ENCODE data around the gene CRY2.
A peak's percentile ranks its signal among the peaks of the same experiment; 100 is the strongest.
"Not testable (repeated sequence)": the region's sequence is repeated elsewhere in the genome, so short reads cannot be mapped to it uniquely, and the experiment has no call there.

Gene CRY2

DNA sequence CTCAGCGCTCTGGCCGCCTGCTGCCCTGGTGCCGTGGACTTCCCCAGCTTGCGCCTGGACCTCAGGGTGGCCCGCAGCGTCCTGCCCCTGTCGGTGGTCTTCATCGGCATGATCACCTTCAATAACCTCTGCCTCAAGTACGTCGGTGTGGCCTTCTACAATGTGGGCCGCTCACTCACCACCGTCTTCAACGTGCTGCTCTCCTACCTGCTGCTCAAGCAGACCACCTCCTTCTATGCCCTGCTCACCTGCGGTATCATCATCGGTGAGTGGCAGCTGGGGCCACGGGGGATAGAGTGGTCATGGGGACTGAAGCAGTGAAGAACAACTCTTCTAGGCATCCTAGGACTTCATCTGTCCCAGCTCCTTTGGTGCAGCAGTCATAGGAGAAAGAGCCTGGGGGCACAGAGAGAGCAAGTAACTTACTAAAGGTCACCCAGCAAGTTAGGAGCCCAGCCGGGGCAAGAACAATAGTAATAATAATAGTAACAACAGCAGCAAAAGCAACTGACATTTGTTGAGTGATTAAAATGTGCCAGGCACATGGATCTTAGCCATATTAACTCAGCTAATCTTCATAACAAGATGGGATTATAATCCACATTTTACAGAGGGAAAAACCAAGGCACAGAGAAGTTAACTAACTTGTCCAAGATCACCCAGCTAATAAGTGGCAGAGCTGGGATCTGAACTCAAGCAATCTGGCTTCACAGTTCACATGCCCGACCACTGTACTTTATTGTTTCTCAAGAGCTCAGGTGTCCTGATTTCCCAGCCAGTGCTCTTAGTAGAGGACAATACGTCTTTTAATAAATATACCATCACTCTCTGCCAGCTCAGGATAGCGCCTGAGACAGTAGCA, 41.0 kb upstream of the CRY2 start:
- Histone ChIP-seq H3K36me3 (ENCODE audit: control insufficient read depth, insufficient read depth, low read length, severe bottlenecking) (peaks cover 15% of the 10 kb centered on the region), H3K4me1 (ENCODE audit: control insufficient read depth, insufficient read depth, low read length) (peaks cover 37% of the 10 kb centered on the region), H3K4me3 (ENCODE audit: low read length) (peak overlapping the region; percentile 97), H3K27me3 (replicated peaks; ENCODE audit: control insufficient read depth, insufficient read depth, low read length) (no peaks in the 10 kb centered on the region), H3K9ac (ENCODE audit: low read length) (peak overlapping the region; percentile 96), H3K9me3 (ENCODE audit: control insufficient read depth, low read length) (no peaks in the 10 kb centered on the region)
- DNase-seq (ENCODE audit: low read depth), result no peak

DNA sequence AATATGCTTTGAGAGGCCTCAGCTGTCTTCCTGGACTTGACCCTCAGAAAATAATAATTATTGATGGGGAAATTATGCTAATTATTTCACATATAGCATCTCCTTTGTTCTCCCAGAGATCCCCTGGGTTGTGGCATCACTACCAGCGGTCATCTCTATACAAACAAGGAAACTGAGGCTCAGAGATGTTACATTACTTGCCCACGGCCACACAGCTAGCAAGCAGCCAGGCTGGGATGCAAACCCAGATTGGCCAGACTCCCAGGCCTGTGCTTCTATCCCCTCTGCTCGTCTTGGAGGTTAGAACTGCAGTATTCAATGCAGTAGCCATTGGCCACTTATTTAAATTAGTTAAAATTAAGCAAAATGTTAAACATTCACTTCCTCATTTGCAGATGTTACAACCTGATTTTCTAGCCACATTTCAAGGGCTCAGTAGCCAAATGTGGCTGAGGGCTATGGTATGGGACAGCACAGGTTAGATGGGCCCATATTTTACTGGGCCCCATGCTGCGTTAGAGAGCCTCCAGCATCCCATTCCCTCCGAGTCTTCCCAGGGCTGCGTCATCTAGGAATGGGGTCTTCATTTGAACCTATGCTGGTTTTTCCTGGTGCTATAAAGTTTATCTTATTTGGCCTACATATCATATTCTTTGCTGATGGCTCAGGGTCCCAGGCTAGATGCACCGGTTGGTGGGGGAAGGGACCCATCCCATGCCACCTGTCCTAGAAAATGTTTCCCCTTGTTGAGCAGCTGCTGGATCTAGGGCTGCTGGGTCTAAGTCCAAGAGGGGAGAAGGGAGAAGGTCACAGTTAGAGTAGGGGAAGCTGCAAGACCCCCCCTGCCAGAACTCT, 40.1 kb upstream of the CRY2 start:
- H3K4me3 ChIP-seq (ENCODE audit: low read length), result peak overlapping the region; percentile 97
- H3K27me3 ChIP-seq (replicated peaks; ENCODE audit: control insufficient read depth, insufficient read depth, low read length), result no peaks in the 10 kb centered on the region
- peaks cover 37% of the 10 kb centered on the region for H3K4me1 ChIP-seq (ENCODE audit: control insufficient read depth, insufficient read depth, low read length)
- no peaks in the 10 kb centered on the region for H3K9me3 ChIP-seq (ENCODE audit: control insufficient read depth, low read length)
- peak overlapping the region; percentile 96 for H3K9ac ChIP-seq (ENCODE audit: low read length)
- H3K36me3 ChIP-seq (ENCODE audit: control insufficient read depth, insufficient read depth, low read length, severe bottlenecking), result peaks cover 23% of the 10 kb centered on the region
- DNase-seq (ENCODE audit: low read depth), result no peak

- DNase-seq (ENCODE audit: low read depth), result no peak
- Histone ChIP-seq H3K36me3 (ENCODE audit: control insufficient read depth, insufficient read depth, low read length, severe bottlenecking) (peaks cover 28% of the 10 kb centered on the region), H3K9me3 (ENCODE audit: control insufficient read depth, low read length) (no peaks in the 10 kb centered on the region), H3K9ac (ENCODE audit: low read length) (peak overlapping the region; percentile 96), H3K4me1 (ENCODE audit: control insufficient read depth, insufficient read depth, low read length) (peaks cover 37% of the 10 kb centered on the region), H3K27me3 (replicated peaks; ENCODE audit: control insufficient read depth, insufficient read depth, low read length) (no peaks in the 10 kb centered on the region), H3K4me3 (ENCODE audit: low read length) (peak overlapping the region; percentile 97)
These were observed 39.5 kb upstream of the CRY2 start for GRCh38 chr11:45807792-45808238.

DNA sequence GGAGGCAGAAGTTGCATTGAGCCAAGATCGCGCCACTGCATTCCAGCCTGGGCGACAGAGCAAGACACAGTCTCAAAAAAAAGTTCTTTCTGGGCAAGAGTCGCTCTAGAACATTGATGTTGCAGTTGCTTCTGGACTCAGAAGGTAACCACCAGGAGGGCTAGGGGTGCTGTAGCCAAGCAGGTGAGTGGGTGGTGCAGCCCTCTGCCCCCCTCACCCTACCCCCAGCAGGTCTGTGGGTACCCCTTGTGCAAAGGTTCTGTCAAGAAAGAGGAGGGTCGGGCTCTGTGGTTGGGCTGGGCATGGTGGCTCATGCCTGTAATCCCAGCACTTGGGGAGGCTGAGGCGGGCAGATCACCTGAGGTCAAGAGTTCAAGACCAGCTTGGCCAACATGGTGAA, 38.8 kb upstream of the CRY2 start:
- not testable (repeated sequence) for H3K9me3 ChIP-seq (ENCODE audit: control insufficient read depth, low read length); H3K27me3 ChIP-seq (replicated peaks; ENCODE audit: control insufficient read depth, insufficient read depth, low read length); H3K9ac ChIP-seq (ENCODE audit: low read length); DNase-seq (ENCODE audit: low read depth); H3K4me3 ChIP-seq (ENCODE audit: low read length)
- Histone ChIP-seq H3K4me1 (ENCODE audit: control insufficient read depth, insufficient read depth, low read length) (peaks cover 37% of the 10 kb centered on the region), H3K36me3 (ENCODE audit: control insufficient read depth, insufficient read depth, low read length, severe bottlenecking) (peaks cover 28% of the 10 kb centered on the region)

GRCh38 chr11:45809456-45810395, 37.5 kb upstream of the CRY2 start:
- Histone ChIP-seq H3K4me1 (ENCODE audit: control insufficient read depth, insufficient read depth, low read length) (peaks cover 37% of the 10 kb centered on the region), H3K4me3 (ENCODE audit: low read length) (no peak overlapping the region)
- DNase-seq (ENCODE audit: low read depth), result no peak

DNA sequence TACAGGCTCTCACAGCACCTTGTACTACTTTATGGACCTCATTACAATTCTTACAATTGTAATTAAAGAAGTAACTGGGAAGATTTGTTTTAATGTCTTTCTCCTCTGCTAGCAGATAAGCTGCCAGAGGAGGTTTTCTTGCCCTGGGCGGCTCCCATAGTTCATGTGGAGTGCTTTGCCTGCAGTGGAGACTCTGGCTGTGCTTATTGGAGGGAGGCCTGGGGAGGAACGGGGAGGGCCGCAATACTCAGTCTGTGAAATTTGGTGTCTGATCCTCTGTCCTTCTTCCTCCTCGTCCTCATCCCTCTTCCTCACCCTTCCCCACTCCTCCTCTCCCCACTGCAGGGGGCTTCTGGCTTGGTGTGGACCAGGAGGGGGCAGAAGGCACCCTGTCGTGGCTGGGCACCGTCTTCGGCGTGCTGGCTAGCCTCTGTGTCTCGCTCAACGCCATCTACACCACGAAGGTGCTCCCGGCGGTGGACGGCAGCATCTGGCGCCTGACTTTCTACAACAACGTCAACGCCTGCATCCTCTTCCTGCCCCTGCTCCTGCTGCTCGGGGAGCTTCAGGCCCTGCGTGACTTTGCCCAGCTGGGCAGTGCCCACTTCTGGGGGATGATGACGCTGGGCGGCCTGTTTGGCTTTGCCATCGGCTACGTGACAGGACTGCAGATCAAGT, 36.7 kb upstream of the CRY2 start:
- Histone ChIP-seq H3K9me3 (ENCODE audit: control insufficient read depth, low read length) (no peaks in the 10 kb centered on the region), H3K4me3 (ENCODE audit: low read length) (no peak overlapping the region), H3K36me3 (ENCODE audit: control insufficient read depth, insufficient read depth, low read length, severe bottlenecking) (peaks cover 28% of the 10 kb centered on the region), H3K27me3 (replicated peaks; ENCODE audit: control insufficient read depth, insufficient read depth, low read length) (no peaks in the 10 kb centered on the region), H3K4me1 (ENCODE audit: control insufficient read depth, insufficient read depth, low read length) (peaks cover 34% of the 10 kb centered on the region), H3K9ac (ENCODE audit: low read length) (no peak overlapping the region)
- no peak for DNase-seq (ENCODE audit: low read depth)

More at GRCh38 chr11:45809456-45810395, 37.5 kb upstream of the CRY2 start:
- peaks cover 28% of the 10 kb centered on the region for H3K36me3 ChIP-seq (ENCODE audit: control insufficient read depth, insufficient read depth, low read length, severe bottlenecking)
- H3K9me3 ChIP-seq (ENCODE audit: control insufficient read depth, low read length), result no peaks in the 10 kb centered on the region
- no peaks in the 10 kb centered on the region for H3K27me3 ChIP-seq (replicated peaks; ENCODE audit: control insufficient read depth, insufficient read depth, low read length)
- no peak overlapping the region for H3K9ac ChIP-seq (ENCODE audit: low read length)

DNA sequence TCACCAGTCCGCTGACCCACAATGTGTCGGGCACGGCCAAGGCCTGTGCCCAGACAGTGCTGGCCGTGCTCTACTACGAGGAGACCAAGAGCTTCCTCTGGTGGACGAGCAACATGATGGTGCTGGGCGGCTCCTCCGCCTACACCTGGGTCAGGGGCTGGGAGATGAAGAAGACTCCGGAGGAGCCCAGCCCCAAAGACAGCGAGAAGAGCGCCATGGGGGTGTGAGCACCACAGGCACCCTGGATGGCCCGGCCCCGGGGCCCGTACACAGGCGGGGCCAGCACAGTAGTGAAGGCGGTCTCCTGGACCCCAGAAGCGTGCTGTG, 36.2 kb upstream of the CRY2 start:
- H3K27me3 ChIP-seq (replicated peaks; ENCODE audit: control insufficient read depth, insufficient read depth, low read length), result no peaks in the 10 kb centered on the region
- no peak overlapping the region for H3K9ac ChIP-seq (ENCODE audit: low read length)
- peaks cover 29% of the 10 kb centered on the region for H3K4me1 ChIP-seq (ENCODE audit: control insufficient read depth, insufficient read depth, low read length)
- peaks cover 28% of the 10 kb centered on the region for H3K36me3 ChIP-seq (ENCODE audit: control insufficient read depth, insufficient read depth, low read length, severe bottlenecking)
- no peak overlapping the region for H3K4me3 ChIP-seq (ENCODE audit: low read length)
- no peak for DNase-seq (ENCODE audit: low read depth)
- no peaks in the 10 kb centered on the region for H3K9me3 ChIP-seq (ENCODE audit: control insufficient read depth, low read length)

- peaks cover 28% of the 10 kb centered on the region for H3K36me3 ChIP-seq (ENCODE audit: control insufficient read depth, insufficient read depth, low read length, severe bottlenecking)
- H3K27me3 ChIP-seq (replicated peaks; ENCODE audit: control insufficient read depth, insufficient read depth, low read length), result no peaks in the 10 kb centered on the region
- no peaks in the 10 kb centered on the region for H3K9me3 ChIP-seq (ENCODE audit: control insufficient read depth, low read length)
- H3K9ac ChIP-seq (ENCODE audit: low read length), result no peak overlapping the region
- no peak for DNase-seq (ENCODE audit: low read depth)
- H3K4me3 ChIP-seq (ENCODE audit: low read length), result no peak overlapping the region
- peaks cover 22% of the 10 kb centered on the region for H3K4me1 ChIP-seq (ENCODE audit: control insufficient read depth, insufficient read depth, low read length)
These were observed 35.5 kb upstream of the CRY2 start for GRCh38 chr11:45811571-45812290.

- Histone ChIP-seq H3K27me3 (replicated peaks; ENCODE audit: control insufficient read depth, insufficient read depth, low read length) (no peaks in the 10 kb centered on the region), H3K9ac (ENCODE audit: low read length) (no peak overlapping the region), H3K9me3 (ENCODE audit: control insufficient read depth, low read length) (no peaks in the 10 kb centered on the region), H3K4me1 (ENCODE audit: control insufficient read depth, insufficient read depth, low read length) (peaks cover 11% of the 10 kb centered on the region), H3K36me3 (ENCODE audit: control insufficient read depth, insufficient read depth, low read length, severe bottlenecking) (peaks cover 28% of the 10 kb centered on the region), H3K4me3 (ENCODE audit: low read length) (no peak overlapping the region)
- no peak for DNase-seq (ENCODE audit: low read depth)
These were observed 34.4 kb upstream of the CRY2 start for GRCh38 chr11:45812581-45813548.
